ENCODE data around the gene ASIC3. TPM values are rescaled to one million over a fixed set of nuclear protein-coding genes. Genes with fewer than 3 reads are reported as not detected.

Gene ASIC3
- total RNA-seq, 1 donor = 0.18 TPM

- no peak for DNase-seq (ENCODE audit: low read depth)
- H3K4me3 ChIP-seq (ENCODE audit: low read depth, low read length) = no peak overlapping the region
These were observed 35.0 kb upstream of the ASIC3 start for GRCh38 chr7:151013356-151013732.

GRCh38 chr7:151013733-151014497 is 34.4 kb upstream of the ASIC3 start:
- peak overlapping the region; percentile 39 for H3K4me3 ChIP-seq (ENCODE audit: low read depth, low read length)
- DNase-seq (ENCODE audit: low read depth) = no peak
- peak; percentile 2 for TF ChIP-seq CTCF (IDR thresholded peaks at IDR 0.05; ENCODE audit: insufficient read depth, low read length)

More at GRCh38 chr7:151013356-151013732, 35.0 kb upstream of the ASIC3 start:
- TF ChIP-seq CTCF (IDR thresholded peaks at IDR 0.05; ENCODE audit: insufficient read depth, low read length) = no peak

- TF ChIP-seq CTCF (IDR thresholded peaks at IDR 0.05; ENCODE audit: insufficient read depth, low read length) = no peak
- H3K4me3 ChIP-seq (ENCODE audit: low read depth, low read length) = no peak overlapping the region
- DNase-seq (ENCODE audit: low read depth) = no peak
These were observed 33.4 kb upstream of the ASIC3 start for GRCh38 chr7:151014950-151015349.

GRCh38 chr7:151015967-151016366 is 32.4 kb upstream of the ASIC3 start:
- TF ChIP-seq CTCF (IDR thresholded peaks at IDR 0.05; ENCODE audit: insufficient read depth, low read length) = no peak

GRCh38 chr7:151016505-151016904 is 31.8 kb upstream of the ASIC3 start:
- no peak overlapping the region for H3K4me3 ChIP-seq (ENCODE audit: low read depth, low read length)
- no peak for DNase-seq (ENCODE audit: low read depth)
- TF ChIP-seq CTCF (IDR thresholded peaks at IDR 0.05; ENCODE audit: insufficient read depth, low read length) = no peak

More at GRCh38 chr7:151015967-151016366, 32.4 kb upstream of the ASIC3 start:
- H3K4me3 ChIP-seq (ENCODE audit: low read depth, low read length) = no peak overlapping the region
- no peak for DNase-seq (ENCODE audit: low read depth)

GRCh38 chr7:151016942-151017341 is 31.4 kb upstream of the ASIC3 start:
- no peak for TF ChIP-seq CTCF (IDR thresholded peaks at IDR 0.05; ENCODE audit: insufficient read depth, low read length)
- DNase-seq (ENCODE audit: low read depth) = no peak
- no peak overlapping the region for H3K4me3 ChIP-seq (ENCODE audit: low read depth, low read length)
